Kidney tubule cell (primary cell): ENCODE measurements around the gene FAM114A1.
"Not testable (repeated sequence)": the region's sequence is repeated elsewhere in the genome, so short reads cannot be mapped to it uniquely, and the experiment has no call there.

ENCODE experiments used
- DNase-seq: peaks from one replicate; pipeline ENCODE4 v3.0.0-alpha.2; 2018; ENCODE audit warnings: low spot score

FAM114A1 gene

DNA sequence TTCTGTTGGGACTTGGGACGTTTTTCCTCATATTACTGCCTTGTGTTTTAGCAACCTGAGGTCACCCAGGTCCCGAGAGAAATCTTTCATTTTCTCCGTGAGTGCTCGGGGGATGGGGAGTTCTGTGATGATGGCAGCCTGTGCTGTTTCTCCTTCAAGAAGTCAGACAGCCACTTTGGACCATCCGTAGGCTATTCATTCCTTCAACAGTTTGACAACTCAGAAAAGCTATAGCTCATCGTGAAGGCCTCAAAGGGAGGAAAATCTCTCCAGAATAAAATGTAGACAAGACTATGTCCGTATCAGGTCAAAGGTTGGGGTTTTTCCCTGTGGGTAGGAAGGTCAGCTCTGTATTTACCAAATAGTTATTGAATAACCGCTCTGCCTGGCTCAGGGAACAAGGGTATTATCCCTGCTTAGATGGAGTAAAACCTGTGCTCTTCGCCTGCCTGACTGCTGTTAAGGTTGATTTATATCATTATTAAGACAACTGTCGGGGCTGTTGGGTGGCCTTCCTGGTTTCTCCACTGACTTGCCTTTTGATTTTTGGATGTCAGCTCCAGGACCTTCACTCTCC is 36.6 kb downstream of the FAM114A1 start:
- peak; percentile 38 for DNase-seq

- no peak for DNase-seq
Observed at GRCh38 chr4:38904682-38905081, 37.1 kb downstream of the FAM114A1 start.

DNA sequence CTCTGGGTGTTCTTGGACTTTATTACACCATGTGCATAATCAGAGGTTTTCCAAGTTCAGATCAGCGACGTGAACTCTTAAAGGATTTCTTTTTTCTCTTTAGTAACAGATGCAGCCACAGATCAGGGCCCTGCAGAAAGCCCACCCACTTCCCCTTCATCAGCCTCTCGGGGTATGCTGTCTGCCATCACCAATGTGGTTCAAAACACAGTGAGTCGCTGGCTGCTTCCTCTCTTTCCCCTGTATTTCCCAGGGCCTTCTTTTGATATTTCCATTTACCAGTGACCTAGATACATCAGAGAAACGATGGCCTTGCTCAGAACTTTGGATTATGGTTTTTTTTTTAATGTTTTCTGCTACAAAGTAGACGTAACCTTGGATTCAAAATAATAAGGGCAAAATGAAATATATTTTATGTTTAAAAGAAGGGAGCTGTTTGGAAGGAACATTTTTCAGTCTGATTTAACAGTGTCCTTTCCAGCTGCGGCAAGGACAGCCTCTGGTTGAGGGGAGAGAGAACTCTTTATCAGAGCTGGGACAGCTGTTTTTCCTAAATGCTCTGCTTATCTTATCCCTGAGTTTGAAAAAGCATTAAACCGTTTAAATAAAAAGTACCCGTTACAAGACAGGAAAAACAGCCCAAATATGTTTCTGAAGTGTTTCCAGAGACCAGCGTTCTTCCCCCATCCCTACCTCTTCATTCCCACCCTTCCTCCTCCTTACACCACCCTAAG is 38.2 kb downstream of the FAM114A1 start:
- no peak for DNase-seq

DNA sequence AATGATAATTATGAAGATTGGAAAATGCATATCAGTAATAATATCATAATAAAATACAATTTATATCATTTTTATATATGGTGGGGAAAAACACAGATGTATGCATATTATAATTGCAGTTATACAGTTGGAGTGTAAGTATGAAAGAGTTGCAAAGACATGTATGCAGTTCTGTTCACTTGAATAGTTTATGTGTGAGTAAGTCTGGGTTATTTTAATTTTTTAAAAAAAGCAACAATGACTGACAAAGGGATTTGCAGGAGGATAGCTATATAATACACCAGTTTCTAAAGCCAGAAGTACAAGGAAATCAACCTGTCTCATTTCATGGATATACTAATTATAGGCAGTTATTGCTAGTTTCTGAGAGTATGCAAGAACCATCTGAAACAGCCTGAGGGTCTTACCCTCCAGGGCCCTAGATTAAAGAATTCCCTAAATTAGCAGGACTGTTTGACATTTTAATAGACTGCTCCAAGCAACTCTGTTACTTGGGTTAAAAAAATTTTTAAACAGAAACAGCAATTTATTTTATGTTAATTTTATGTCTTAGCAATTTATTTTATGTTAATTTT is 40.2 kb downstream of the FAM114A1 start:
- no peak for DNase-seq

DNA sequence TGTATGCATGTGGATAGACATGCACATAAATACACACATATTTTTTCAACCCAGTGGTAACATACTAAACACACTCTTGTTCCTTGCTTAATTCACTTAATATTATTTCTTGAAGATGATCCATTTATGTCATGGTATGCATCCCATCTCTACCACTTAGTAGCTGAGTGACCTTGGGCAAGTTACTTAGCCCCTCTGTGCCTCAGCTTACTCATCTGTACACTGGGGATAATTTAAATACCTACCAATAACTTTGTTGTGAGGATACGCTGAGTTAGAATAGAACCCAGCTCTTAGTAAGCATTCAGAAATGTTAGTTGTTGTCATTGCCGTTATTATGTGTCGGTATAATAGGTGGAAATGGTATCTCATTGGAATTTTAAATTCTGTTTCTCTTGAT is 41.4 kb downstream of the FAM114A1 start:
- no peak for DNase-seq

DNA sequence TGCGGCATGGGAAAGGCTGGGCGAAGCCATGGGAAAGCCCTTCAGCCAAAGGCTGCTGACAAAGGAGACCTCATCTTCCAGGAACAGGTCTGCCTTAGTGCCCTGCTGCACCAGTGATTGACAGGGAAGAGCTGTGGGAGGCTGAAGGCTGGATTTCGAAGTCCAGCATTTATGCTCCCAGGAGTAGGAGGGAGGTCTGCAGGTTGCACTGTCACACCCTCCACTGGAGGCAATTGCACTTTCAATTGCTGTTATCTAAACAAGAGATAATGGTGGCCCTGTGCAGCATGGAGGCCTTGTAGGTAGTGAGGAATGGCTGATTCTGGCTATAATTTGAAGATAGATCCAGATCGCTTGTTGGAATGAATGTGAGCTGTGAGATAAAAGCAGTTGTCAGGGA is 43.7 kb downstream of the FAM114A1 start:
- DNase-seq, result no peak

DNA sequence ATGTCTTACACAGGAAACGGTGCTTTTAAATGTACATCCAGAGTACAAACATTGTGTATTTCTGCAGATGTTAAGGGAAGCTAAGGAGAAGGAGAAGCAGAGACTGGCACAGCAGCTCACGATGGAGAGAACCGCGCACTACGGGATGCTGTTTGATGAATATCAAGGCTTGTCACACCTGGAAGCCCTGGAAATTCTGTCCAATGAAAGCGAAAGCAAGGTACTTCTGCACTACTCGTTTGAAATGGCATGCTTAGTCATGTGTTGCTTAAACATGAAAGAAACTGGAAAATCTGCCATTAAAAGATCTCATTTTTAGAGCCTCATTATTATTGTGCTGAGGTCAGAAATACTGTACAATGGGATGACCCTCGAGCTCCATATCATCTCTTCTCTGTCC is 47.2 kb downstream of the FAM114A1 start:
- no peak for DNase-seq

DNA sequence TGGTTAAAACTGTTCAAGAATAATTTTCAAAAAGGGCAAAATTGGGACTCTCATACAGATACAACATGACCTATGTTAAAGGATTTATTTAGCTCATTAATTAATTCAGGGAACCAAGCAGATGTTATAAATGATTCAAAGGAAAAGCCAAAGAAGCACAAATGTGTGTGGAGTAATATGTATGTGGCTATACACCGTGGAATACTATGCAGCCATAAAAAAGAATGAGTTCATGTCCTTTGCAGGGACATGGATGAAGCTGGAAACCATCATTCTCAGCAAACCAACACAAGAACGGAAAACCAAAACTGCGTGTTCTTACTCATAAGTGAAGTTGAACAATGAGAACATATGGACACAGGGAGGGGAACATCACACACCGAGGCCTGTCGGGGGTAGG is 48.7 kb downstream of the FAM114A1 start:
- not testable (repeated sequence) for DNase-seq

- no peak for DNase-seq
Observed at GRCh38 chr4:38917481-38918025, 49.9 kb downstream of the FAM114A1 start.

DNA sequence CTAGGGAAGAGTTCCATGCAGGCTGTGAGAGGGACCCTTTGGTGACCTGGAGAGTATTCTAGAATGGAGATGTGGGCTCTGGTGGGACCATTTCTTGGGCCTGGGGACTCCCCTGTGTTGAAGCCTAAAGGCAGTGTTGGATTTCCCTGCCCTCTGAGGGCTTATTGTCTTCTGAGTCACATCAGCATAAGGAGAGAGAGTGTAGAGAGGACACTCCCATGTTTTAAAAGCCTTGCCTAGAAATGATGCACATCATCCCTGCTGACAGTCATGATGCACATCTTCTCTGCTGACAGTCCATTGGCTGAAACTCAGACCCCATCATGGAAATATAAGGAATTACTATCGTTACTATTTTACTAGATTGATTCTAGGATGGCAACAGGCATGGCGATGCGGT is 51.9 kb downstream of the FAM114A1 start:
- DNase-seq, result no peak

- DNase-seq, result no peak
Observed at GRCh38 chr4:38920186-38920585, 52.6 kb downstream of the FAM114A1 start.

GRCh38 chr4:38920677-38921076 is 53.1 kb downstream of the FAM114A1 start:
- DNase-seq, result no peak

DNA sequence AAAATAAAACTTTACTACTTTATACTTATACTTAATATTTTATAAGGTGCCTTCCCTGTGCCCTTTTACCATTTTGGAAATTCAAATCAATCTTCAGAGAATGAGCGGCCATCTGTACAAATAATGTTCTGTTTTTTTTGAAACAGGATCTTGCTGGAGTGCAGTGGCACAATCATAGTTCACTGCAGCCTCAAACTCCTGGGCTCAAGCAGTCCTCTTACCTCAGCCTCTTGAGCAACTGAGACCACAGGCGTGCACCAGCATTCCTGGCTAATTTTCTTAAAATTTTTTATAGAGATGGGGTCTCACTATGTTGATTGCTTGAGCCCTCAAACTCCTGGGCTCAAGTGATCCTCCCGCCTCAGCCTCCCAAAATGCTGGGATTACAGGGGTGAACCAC is 53.5 kb downstream of the FAM114A1 start:
- no peak for DNase-seq

DNA sequence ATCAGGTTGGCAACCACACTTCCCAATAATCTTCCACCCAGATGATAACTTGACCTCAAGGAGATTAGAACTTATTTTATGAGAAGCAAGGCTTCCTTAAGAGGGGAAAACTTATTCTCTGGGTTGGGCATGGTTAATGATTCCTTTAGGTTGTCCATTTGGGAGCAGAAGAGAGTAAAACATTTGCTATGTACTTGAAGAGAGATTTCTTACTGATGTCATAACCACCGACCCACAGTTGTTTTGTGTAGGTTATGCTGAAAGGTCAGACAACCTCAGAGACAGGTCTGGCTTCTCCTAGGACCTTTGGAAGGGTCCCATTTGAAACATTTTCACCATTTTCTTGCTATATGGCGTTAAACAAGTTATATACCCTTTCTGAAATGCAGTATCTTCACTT is 56.1 kb downstream of the FAM114A1 start:
- peak; percentile 50 for DNase-seq

DNA sequence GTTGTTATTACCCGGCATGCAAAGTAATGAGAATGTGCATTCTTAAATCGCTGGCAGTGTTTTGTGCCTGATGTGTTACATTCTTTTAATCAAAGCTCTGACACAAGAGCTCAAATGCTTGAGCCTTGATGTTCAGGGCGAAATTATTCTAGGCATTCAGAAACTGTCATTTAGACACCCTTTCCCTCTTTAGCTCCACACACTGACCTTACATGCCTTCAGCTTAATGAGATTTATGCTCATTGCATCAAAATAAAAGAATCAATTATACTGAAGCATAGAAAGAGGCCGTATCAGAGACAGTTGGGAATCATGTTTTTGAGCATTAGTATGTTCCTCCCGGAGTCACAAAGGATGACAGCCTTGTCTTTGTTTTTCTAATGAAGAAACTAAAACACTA is 56.7 kb downstream of the FAM114A1 start:
- DNase-seq, result no peak

DNA sequence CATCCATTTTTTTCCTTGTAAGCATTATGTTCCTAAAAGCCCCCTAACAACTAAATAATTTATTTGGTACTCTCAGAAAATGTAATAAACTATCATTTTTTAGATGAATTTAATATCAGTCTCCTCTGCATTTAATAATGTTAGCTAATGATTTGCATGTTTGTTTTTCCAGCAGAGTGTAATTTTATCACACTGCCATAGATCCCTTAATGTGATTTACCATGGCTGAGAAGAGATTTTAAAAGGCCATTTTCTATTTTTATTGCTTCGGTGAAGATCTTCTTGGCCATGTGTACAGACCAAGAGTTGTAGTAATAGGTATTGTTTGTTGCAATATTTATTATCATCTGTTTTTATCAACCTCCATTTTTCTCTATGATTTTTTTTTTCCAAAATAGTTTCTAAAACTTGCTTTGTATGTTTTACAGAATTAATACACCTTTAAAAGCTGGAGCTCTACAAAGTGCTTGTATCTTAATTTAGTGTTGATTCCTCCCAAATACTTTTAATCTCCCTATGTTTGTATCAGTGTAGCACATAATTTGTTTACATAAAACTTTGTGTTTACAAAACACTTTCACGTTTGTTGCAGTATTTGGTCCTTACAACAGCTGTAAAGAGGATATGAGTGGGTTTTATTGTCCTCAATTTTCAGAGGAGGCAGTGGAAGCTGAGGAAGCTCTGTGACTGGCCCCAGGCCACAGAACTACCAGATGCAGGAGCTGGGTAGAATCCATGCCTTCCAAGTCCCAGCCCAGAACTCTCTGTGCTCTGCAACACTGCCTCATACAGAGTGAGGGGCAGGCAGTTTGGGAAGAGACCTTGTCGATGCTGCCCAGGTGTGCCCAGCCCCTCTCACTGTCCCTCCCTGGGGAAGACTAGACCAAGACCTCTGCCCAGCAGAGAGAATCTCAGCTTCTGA is 58.1 kb downstream of the FAM114A1 start:
- no peak for DNase-seq

DNA sequence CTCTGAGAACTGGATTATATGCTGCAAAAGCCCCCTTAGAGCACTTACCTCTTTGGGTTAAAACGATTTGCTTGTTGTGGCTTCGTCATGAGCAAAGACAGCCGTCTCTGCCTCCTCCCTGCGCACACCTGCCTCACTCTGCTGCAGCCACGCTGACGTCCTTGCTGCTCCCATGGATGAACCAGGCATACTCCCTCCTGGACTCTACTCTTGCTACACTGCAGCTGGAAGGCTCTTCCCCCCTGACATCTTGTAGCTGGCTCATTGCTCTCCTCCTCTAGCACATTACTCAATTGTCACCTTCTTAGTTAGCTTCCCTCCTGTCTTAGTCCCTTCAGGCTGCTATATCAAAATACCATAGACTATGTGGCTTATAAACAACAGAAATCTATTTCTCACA is 59.3 kb downstream of the FAM114A1 start:
- DNase-seq, result no peak

GRCh38 chr4:38928568-38928967 is 61.0 kb downstream of the FAM114A1 start:
- no peak for DNase-seq

DNA sequence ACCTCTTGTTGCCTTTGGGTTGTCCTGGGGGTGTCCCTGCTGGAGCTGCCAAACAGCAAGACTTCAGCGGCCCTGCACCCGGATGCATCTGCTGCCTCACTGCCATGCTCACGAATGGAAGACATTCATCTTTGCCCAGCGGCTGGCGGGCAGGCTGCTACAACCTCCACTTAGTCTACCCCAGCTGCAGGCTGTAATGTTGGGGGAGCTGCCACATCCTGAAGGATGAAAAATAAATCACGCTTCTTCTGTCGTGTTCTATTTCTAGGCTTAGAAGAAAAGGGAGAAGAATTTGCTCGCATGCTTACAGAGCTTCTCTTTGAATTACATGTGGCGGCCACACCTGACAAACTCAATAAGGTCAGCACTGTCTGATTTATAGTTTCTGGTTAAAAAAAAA is 61.4 kb downstream of the FAM114A1 start:
- DNase-seq, result no peak

- DNase-seq, result peak; percentile 22
Observed at GRCh38 chr4:38930204-38930603, 62.6 kb downstream of the FAM114A1 start.

GRCh38 chr4:38930707-38931106 is 63.1 kb downstream of the FAM114A1 start:
- no peak for DNase-seq

DNA sequence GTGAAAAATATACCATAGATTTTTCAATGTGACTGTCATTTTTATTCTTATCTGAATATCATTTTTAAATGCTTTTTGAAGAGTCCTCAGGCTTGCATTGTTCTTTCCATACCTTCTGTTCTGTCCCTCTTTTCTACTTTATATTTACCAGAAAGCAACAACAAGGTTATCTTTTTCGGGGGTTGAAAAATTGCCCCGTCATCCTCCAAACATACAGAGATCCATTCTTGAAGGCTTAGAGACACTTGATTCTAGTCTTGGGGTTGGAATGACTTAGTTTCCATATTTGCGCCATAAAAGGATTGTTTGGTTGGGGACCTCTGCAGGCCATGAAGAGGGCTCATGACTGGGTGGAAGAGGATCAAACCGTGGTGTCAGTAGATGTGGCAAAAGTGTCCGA is 63.5 kb downstream of the FAM114A1 start:
- DNase-seq, result no peak
